Colonic mucosa (tissue), 4 donors: ENCODE data around the gene IL17REL. TPM values are rescaled to one million over a fixed set of nuclear protein-coding genes. Genes with fewer than 3 reads are reported as not detected.

Source experiments
- DNase-seq: peaks from one replicate; pipeline ENCODE4 v3.0.0-alpha.2; 2020
- H3K27ac ChIP-seq: fragments of 200-600 bp; one replicate; pipeline ENCODE4 v1.8.0; 2021
- H3K27me3 ChIP-seq: fragments of 200-600 bp; one replicate; pipeline ENCODE4 v1.8.0; 2021
- H3K36me3 ChIP-seq: fragments of 200-600 bp; one replicate; pipeline ENCODE4 v1.8.0; 2021
- H3K4me1 ChIP-seq: fragments of 200-600 bp; one replicate; pipeline ENCODE4 v1.8.0; 2021; ENCODE audit warnings: mild to moderate bottlenecking
- H3K4me3 ChIP-seq: fragments of 200-600 bp; one replicate; pipeline ENCODE4 v1.8.0; 2021
- H3K9ac ChIP-seq, 2 donors: one replicate each; pipeline ENCODE4 v1.7.0; 2013; ENCODE audit warnings: control low read depth in 2 of 2, low read depth in 2 of 2, low read length in 2 of 2
- H3K9me3 ChIP-seq: fragments of 200-600 bp; one replicate; pipeline ENCODE4 v1.8.0; 2021
- CTCF ChIP-seq: fragments of 200-600 bp; IDR thresholded peaks from one replicate; pipeline ENCODE4 v1.8.0; 2022; ENCODE audit warnings: antibody characterized with exemption, mild to moderate bottlenecking
- intact Hi-C: fragments of 100-400 bp; cut with DNase I; formaldehyde crosslinking; loops from one replicate; pipeline ENCODE4 v1.14.1; 2022
- total RNA-seq, 2 donors: library from RNA; stranded (reverse); fragmentation: NEBNext Ultra II Directional in 1 of 2; extraction: Animal tissue kit (Norgen Biotek cat#: 25700) in 1 of 2; gene quantifications; one replicate each; pipeline ENCODE4 v1.2.1, GENCODE V29; 2021
- donor health status: healthy.
- donor health status: DM: no; HTN: no; CAD: no.
- donor health status: DM: no; HTN: no; CAD: no.

IL17REL gene
- total RNA-seq, 2 donors from 2014 or later = 0.11 to 0.22 TPM

GRCh38 chr22:49966774-49967705 is 45.5 kb downstream of the IL17REL start:
- peaks cover 32% of the 10 kb centered on the region for H3K4me1 ChIP-seq
- DNase-seq = peak; percentile 31
- no peaks in the 10 kb centered on the region for H3K9me3 ChIP-seq
- peak overlapping the region; percentile 33 to 58 for H3K9ac ChIP-seq
- intact Hi-C loops = no loop called here
- H3K27ac ChIP-seq = peak overlapping the region; percentile 35
- peaks cover 9% of the 10 kb centered on the region for H3K36me3 ChIP-seq
- no peak for TF ChIP-seq CTCF
- H3K27me3 ChIP-seq = no peaks in the 10 kb centered on the region
- no peak overlapping the region for H3K4me3 ChIP-seq

- intact Hi-C loops = no loop called here
- peak overlapping the region; percentile 40 to 47 for H3K9ac ChIP-seq
Observed at GRCh38 chr22:49966041-49966773, 46.4 kb downstream of the IL17REL start.

GRCh38 chr22:49965091-49966040 is 47.2 kb downstream of the IL17REL start:
- H3K27ac ChIP-seq = peak overlapping the region; percentile 35
- no peak for TF ChIP-seq CTCF
- no peaks in the 10 kb centered on the region for H3K9me3 ChIP-seq
- no peaks in the 10 kb centered on the region for H3K27me3 ChIP-seq
- peaks cover 25% of the 10 kb centered on the region for H3K4me1 ChIP-seq
- no peak overlapping the region for H3K4me3 ChIP-seq
- H3K36me3 ChIP-seq = peaks cover 14% of the 10 kb centered on the region
- DNase-seq = peak; percentile 23
- H3K9ac ChIP-seq = peak overlapping the region; percentile 40 to 47
- intact Hi-C loops = no loop called here

More at GRCh38 chr22:49966041-49966773, 46.4 kb downstream of the IL17REL start:
- TF ChIP-seq CTCF = no peak
- Histone ChIP-seq H3K4me1 (peaks cover 28% of the 10 kb centered on the region), H3K36me3 (peaks cover 14% of the 10 kb centered on the region), H3K27me3 (no peaks in the 10 kb centered on the region), H3K27ac (peak overlapping the region; percentile 35), H3K4me3 (no peak overlapping the region), H3K9me3 (no peaks in the 10 kb centered on the region)
- DNase-seq = peak; percentile 21

- peak overlapping the region; percentile 99 for H3K4me3 ChIP-seq
- peak; percentile 19 for DNase-seq
- H3K4me1 ChIP-seq = peaks cover 24% of the 10 kb centered on the region
- intact Hi-C loops = no loop called here
- H3K9me3 ChIP-seq = no peaks in the 10 kb centered on the region
- H3K27me3 ChIP-seq = no peaks in the 10 kb centered on the region
- peaks cover 14% of the 10 kb centered on the region for H3K36me3 ChIP-seq
- peak overlapping the region in 1 of 2 donors; percentile 72 for H3K9ac ChIP-seq
- no peak for TF ChIP-seq CTCF
- peak overlapping the region; percentile 96 for H3K27ac ChIP-seq
Observed at GRCh38 chr22:49964136-49965090, 48.2 kb downstream of the IL17REL start.
